PC-3 (cell line): Measurements from ENCODE around the gene LCP1.

Source experiments
- EZH2 ChIP-seq: fragments of 300-600 bp; sonication (generic); IDR thresholded peaks from one replicate; pipeline ENCODE4 v1.6.1; 2017; ENCODE audit warnings: antibody characterized with exemption, mild to moderate bottlenecking, low read length; ENCODE audit not compliant: unreplicated experiment
- TF ChIP-seq, protein P1 (sequence below): fragments of 300-600 bp; sonication (generic); conservative IDR thresholded peaks from 2 replicates; pipeline ENCODE4 v1.5.1; 2017; ENCODE audit warnings: antibody characterized with exemption, low read depth, mild to moderate bottlenecking, low read length

DNA sequence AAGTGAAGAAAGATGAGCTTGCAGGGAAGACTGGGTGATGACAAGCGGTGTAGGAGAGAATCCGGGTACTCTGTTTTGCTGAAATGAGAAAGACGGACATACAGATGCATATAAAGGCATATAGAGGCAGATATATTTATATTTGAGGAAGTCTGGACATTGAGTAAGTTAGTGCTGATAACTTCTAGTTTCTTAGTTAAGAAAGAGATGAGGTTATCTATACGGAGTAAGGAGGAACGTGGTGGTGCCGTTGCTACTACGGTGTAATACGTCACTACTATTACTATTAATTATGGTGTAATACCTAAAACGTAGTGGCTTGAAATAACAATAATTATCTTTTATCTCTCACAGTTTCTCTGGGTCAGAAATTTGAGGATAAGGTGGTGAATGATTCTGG, 67.4 kb downstream of the LCP1 start:
- TF ChIP-seq, protein P1, sequence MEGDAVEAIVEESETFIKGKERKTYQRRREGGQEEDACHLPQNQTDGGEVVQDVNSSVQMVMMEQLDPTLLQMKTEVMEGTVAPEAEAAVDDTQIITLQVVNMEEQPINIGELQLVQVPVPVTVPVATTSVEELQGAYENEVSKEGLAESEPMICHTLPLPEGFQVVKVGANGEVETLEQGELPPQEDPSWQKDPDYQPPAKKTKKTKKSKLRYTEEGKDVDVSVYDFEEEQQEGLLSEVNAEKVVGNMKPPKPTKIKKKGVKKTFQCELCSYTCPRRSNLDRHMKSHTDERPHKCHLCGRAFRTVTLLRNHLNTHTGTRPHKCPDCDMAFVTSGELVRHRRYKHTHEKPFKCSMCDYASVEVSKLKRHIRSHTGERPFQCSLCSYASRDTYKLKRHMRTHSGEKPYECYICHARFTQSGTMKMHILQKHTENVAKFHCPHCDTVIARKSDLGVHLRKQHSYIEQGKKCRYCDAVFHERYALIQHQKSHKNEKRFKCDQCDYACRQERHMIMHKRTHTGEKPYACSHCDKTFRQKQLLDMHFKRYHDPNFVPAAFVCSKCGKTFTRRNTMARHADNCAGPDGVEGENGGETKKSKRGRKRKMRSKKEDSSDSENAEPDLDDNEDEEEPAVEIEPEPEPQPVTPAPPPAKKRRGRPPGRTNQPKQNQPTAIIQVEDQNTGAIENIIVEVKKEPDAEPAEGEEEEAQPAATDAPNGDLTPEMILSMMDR: no peak
- no peak for TF ChIP-seq EZH2
